ENCODE data around the gene PDCD2. TPM values are rescaled to one million over a fixed set of nuclear protein-coding genes. Genes with fewer than 3 reads are reported as not detected.

The PDCD2 gene
- total and polyA plus RNA-seq, 2 donors (not counting 1 experiment from before 2014, with no cell fraction given), result 50.0 to 64.5 TPM

DNA sequence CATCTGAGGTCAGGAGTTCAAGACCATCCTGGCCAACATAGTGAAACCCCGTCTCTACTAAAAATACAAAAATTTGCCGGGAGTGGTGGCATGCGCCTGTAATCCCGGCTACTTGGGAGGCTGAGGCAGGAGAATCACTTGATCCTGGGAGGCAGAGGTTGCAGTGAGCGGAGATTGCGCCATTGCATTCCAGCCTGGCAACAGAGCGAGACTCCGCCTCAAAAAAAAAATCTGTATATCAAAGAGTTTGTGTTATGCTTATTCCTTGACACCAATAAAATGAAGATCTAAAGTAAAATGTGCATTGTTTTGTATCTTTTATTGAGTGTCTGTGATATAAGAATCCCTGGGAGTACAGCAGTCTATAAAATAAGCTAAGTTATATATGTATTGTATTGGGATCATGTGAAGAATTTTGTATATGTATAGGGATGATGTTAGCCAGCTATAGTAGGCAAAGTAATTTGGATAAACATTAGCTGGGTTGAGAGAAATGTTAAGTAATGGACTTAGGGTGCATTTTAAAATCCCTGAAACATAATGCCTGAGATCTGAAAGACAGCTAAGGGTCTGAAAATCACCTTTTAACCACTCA is 19.4 kb downstream of the PDCD2 start:
- Mint-ChIP-seq H3K27ac (no peak overlapping the region), H3K9me3 (ENCODE audit: insufficient read depth) (no peaks in the 10 kb centered on the region), H3K4me1 (peaks cover 3% of the 10 kb centered on the region), H3K4me3 (no peak overlapping the region), H3K27me3 (no peaks in the 10 kb centered on the region)
- ATAC-seq (ENCODE audit: low read depth) (no peak), DNase-seq (no peak)
- H3K27me3 ChIP-seq (replicated peaks in 1 of 4; ENCODE audit: control extremely low read depth in 1 of 4, control insufficient read depth in 3 of 4, insufficient read depth in 4 of 4, low read length in 3 of 4), result no peaks in the 10 kb centered on the region
- peaks cover 38% of the 10 kb centered on the region for H3K79me2 ChIP-seq (ENCODE audit: control insufficient read depth, insufficient read depth, low read length)
- TF ChIP-seq, protein P1, sequence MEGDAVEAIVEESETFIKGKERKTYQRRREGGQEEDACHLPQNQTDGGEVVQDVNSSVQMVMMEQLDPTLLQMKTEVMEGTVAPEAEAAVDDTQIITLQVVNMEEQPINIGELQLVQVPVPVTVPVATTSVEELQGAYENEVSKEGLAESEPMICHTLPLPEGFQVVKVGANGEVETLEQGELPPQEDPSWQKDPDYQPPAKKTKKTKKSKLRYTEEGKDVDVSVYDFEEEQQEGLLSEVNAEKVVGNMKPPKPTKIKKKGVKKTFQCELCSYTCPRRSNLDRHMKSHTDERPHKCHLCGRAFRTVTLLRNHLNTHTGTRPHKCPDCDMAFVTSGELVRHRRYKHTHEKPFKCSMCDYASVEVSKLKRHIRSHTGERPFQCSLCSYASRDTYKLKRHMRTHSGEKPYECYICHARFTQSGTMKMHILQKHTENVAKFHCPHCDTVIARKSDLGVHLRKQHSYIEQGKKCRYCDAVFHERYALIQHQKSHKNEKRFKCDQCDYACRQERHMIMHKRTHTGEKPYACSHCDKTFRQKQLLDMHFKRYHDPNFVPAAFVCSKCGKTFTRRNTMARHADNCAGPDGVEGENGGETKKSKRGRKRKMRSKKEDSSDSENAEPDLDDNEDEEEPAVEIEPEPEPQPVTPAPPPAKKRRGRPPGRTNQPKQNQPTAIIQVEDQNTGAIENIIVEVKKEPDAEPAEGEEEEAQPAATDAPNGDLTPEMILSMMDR (IDR thresholded peaks at IDR 0.05), result no peak
- TF ChIP-seq EZH2 (IDR thresholded peaks at IDR 0.05; ENCODE audit: borderline replicate concordance, insufficient read depth, low read depth, low read length, poor library complexity, severe bottlenecking), result no peak
- no CpG with 5 or more reads among the region's 8 CpGs for WGBS (ENCODE audit: insufficient coverage)
- H3K9me3 ChIP-seq (ENCODE audit: control extremely low read depth in 1 of 3, control insufficient read depth in 2 of 3, insufficient read depth in 1 of 3, low read length in 2 of 3), result no peaks in the 10 kb centered on the region
- H3K9ac ChIP-seq (ENCODE audit: low read length), result no peak overlapping the region
- no peak overlapping the region for H3K27ac ChIP-seq (ENCODE audit: low read length in 2 of 2)
- peaks cover 19% of the 10 kb centered on the region for H4K20me1 ChIP-seq (ENCODE audit: control insufficient read depth, insufficient read depth, low read length, poor library complexity, severe bottlenecking)
- CTCF ChIA-PET, result no interaction called here
- no peak overlapping the region for H2AFZ ChIP-seq (ENCODE audit: insufficient read depth, low read depth, low read length, poor library complexity, severe bottlenecking)
- H3K4me3 ChIP-seq (ENCODE audit: control extremely low read depth in 1 of 5, extremely low read depth in 1 of 5, insufficient read depth in 1 of 5, low read depth in 2 of 5, low read length in 4 of 5), result no peak overlapping the region
- no peak overlapping the region for H3K4me2 ChIP-seq (replicated peaks; ENCODE audit: low read depth, low read length, poor library complexity, severe bottlenecking)
- no peaks in the 10 kb centered on the region for H3K4me1 ChIP-seq (ENCODE audit: control insufficient read depth in 2 of 2, insufficient read depth in 2 of 2, low read length in 2 of 2)
- POLR2A ChIA-PET, result no interaction called here
- H3K36me3 ChIP-seq (replicated peaks in 1 of 2; ENCODE audit: control extremely low read depth in 1 of 2, control insufficient read depth in 1 of 2, extremely low read depth in 1 of 2, insufficient read depth in 2 of 2, low read length in 1 of 2), result peaks cover 16 to 69% of the 10 kb centered on the region in 2 experiments
- intact Hi-C loops (cut with micrococcal nuclease), result no loop called here

DNA sequence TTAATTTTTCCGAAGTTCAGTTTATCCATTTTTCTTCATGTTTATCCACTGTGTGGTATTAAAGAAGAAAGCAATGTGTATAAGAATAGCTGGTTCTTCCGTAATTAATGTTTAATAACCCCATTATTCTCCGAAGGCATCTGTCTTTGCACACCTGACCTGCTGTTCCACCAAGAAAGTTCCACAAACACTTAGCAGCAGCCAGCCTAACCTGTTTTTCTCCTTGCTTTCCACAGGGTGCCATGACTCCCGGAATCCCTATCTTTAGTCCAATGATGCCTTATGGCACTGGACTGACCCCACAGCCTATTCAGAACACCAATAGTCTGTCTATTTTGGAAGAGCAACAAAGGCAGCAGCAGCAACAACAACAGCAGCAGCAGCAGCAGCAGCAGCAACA is 22.9 kb downstream of the PDCD2 start:
- H3K4me1 Mint-ChIP-seq, result peaks cover 8% of the 10 kb centered on the region

More for the DNA sequence above, 22.9 kb downstream of the PDCD2 start:
- no peak overlapping the region for H3K27ac ChIP-seq (ENCODE audit: low read length in 2 of 2)
- ChIA-PET CTCF (no interaction called here), POLR2A (no interaction called here)
- TF ChIP-seq, protein P1 (IDR thresholded peaks at IDR 0.05), result no peak
- TF ChIP-seq EZH2 (IDR thresholded peaks at IDR 0.05; ENCODE audit: borderline replicate concordance, insufficient read depth, low read depth, low read length, poor library complexity, severe bottlenecking), result no peak
- H3K79me2 ChIP-seq (ENCODE audit: control insufficient read depth, insufficient read depth, low read length), result peaks cover 67% of the 10 kb centered on the region
- intact Hi-C loops (cut with micrococcal nuclease), result no loop called here
- Mint-ChIP-seq H3K27me3 (no peaks in the 10 kb centered on the region), H3K4me3 (no peak overlapping the region), H3K9me3 (ENCODE audit: insufficient read depth) (no peaks in the 10 kb centered on the region), H3K27ac (no peak overlapping the region)
- H3K36me3 ChIP-seq (replicated peaks in 1 of 2; ENCODE audit: control extremely low read depth in 1 of 2, control insufficient read depth in 1 of 2, extremely low read depth in 1 of 2, insufficient read depth in 2 of 2, low read length in 1 of 2), result peaks cover 9 to 53% of the 10 kb centered on the region in 2 experiments
- no peaks in the 10 kb centered on the region for H3K27me3 ChIP-seq (replicated peaks in 1 of 4; ENCODE audit: control extremely low read depth in 1 of 4, control insufficient read depth in 3 of 4, insufficient read depth in 4 of 4, low read length in 3 of 4)
- H4K20me1 ChIP-seq (ENCODE audit: control insufficient read depth, insufficient read depth, low read length, poor library complexity, severe bottlenecking), result peaks cover 23% of the 10 kb centered on the region
- H3K9me3 ChIP-seq (ENCODE audit: control extremely low read depth in 1 of 3, control insufficient read depth in 2 of 3, insufficient read depth in 1 of 3, low read length in 2 of 3), result no peaks in the 10 kb centered on the region
- no peaks in the 10 kb centered on the region for H3K4me1 ChIP-seq (ENCODE audit: control insufficient read depth in 2 of 2, insufficient read depth in 2 of 2, low read length in 2 of 2)
- DNase-seq (no peak), ATAC-seq (ENCODE audit: low read depth) (no peak)
- no peak overlapping the region for H3K4me2 ChIP-seq (replicated peaks; ENCODE audit: low read depth, low read length, poor library complexity, severe bottlenecking)
- H3K9ac ChIP-seq (ENCODE audit: low read length), result no peak overlapping the region
- no peak overlapping the region for H2AFZ ChIP-seq (ENCODE audit: insufficient read depth, low read depth, low read length, poor library complexity, severe bottlenecking)
- H3K4me3 ChIP-seq (ENCODE audit: control extremely low read depth in 1 of 5, extremely low read depth in 1 of 5, insufficient read depth in 1 of 5, low read depth in 2 of 5, low read length in 4 of 5), result no peak overlapping the region
- 100% methylated on average over 2 of the region's 4 CpGs for WGBS (ENCODE audit: insufficient coverage)
